Thoracic aorta (tissue), 2 donors: ENCODE data around the gene SLC2A3. TPM values are rescaled to one million over a fixed set of nuclear protein-coding genes. Genes with fewer than 3 reads are reported as not detected.
"Not testable (repeated sequence)": the region's sequence is repeated elsewhere in the genome, so short reads cannot be mapped to it uniquely, and the experiment has no call there.

Experiments used
- ATAC-seq: fragments of 150-250 bp; one replicate; pipeline ENCODE4 v1.8.0; 2017; ENCODE audit warnings: low read depth; ENCODE audit not compliant: insufficient number of reproducible peaks, low FRiP score
- DNase-seq: peaks from one replicate; pipeline ENCODE4 v3.0.0-alpha.2; 2020; ENCODE audit warnings: low spot score
- H3K27ac ChIP-seq, 2 donors: fragments of 200-600 bp; sonication (generic); 1 replicate in 1 of 2; 2 replicates in 1 of 2; pipeline ENCODE4 v1.5.1; 2016; ENCODE audit warnings: mild to moderate bottlenecking in 2 of 2, moderate library complexity in 2 of 2
- H3K27me3 ChIP-seq: fragments of 200-600 bp; sonication (generic); replicated peaks from 2 replicates; pipeline ENCODE4 v1.6.0; 2016; ENCODE audit warnings: mild to moderate bottlenecking; ENCODE audit not compliant: insufficient read depth
- H3K36me3 ChIP-seq: fragments of 200-600 bp; sonication (generic); one replicate; pipeline ENCODE4 v1.5.1; 2016
- H3K4me1 ChIP-seq, 2 donors: fragments of 200-600 bp; sonication (generic); 1 replicate in 1 of 2; 2 replicates in 1 of 2; pipeline versions ENCODE4 v1.5.1 to v1.6.0; 2016; ENCODE audit warnings: low read depth in 2 of 2, mild to moderate bottlenecking in 1 of 2; ENCODE audit not compliant: control insufficient read depth in 1 of 2
- H3K4me3 ChIP-seq: fragments of 200-600 bp; sonication (generic); 2 replicates; pipeline ENCODE4 v1.5.1; 2016; ENCODE audit warnings: mild to moderate bottlenecking
- H3K9me3 ChIP-seq: fragments of 200-600 bp; sonication (generic); 2 replicates; pipeline ENCODE4 v1.5.1; 2016
- total RNA-seq, 2 donors: library from RNA; depleted of rRNA; stranded (reverse); fragments of >200 nt; gene quantifications; one replicate each; pipeline versions ENCODE4 v1.1.0 to v1.2.3, GENCODE V29; 2016
- TF ChIP-seq, protein P1 (sequence below): fragments of 200-600 bp; sonication (generic); IDR thresholded peaks from one replicate; pipeline ENCODE4 v1.5.1; 2019; ENCODE audit warnings: antibody characterized with exemption

SLC2A3 gene
- total RNA-seq, 2 donors from 2014 or later, result 47.7 to 136 TPM

DNA sequence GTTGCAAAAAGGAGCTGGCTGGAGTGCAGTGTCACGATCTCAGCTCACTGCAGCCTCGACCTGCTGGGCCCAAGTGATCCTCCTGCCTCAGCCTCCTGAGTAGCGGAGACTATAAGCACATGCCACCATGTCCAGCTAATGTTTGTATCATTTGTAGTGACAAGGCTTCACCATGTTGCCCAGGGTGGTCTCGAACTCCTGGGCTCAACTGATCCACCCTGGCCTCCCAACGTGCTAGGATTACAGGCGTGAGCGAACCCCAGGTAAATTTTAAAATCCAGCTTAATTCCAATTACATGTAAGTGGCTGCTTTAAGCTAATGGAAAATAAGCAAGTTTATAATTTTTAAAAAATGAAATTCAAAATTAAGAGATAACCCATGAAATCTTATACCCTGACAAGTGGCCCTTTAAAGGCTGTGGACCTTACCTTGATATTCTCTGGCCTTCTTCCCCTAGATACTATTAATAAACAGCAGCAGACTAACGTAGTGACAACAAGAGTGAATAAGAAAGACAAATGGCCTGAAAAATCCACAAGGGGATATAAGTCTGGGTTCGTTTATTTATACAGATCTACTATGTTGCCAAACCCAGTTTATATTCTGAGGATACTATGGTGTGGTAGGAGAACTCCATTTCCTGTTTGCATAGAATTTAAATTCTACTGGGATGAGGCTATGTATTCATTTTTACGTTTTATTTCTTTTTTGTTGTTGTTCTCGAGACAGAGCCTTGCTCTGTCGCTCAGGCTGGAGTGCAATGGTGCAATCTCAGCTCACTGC lies 25.6 kb upstream of the SLC2A3 start:
- Histone ChIP-seq H3K4me3 (peak overlapping the region; percentile 78), H3K27ac (peak overlapping the region in 1 of 2 donors; percentile 69)

GRCh38 chr12:7959701-7960121 lies 23.7 kb upstream of the SLC2A3 start:
- Histone ChIP-seq H3K27ac (no peak overlapping the region), H3K9me3 (no peaks in the 10 kb centered on the region), H3K4me1 (peaks cover 0 to 6% of the 10 kb centered on the region in 2 donors), H3K27me3 (no peaks in the 10 kb centered on the region), H3K36me3 (no peaks in the 10 kb centered on the region), H3K4me3 (peak overlapping the region; percentile 78)
- ATAC-seq, result no peak
- TF ChIP-seq, protein P1, sequence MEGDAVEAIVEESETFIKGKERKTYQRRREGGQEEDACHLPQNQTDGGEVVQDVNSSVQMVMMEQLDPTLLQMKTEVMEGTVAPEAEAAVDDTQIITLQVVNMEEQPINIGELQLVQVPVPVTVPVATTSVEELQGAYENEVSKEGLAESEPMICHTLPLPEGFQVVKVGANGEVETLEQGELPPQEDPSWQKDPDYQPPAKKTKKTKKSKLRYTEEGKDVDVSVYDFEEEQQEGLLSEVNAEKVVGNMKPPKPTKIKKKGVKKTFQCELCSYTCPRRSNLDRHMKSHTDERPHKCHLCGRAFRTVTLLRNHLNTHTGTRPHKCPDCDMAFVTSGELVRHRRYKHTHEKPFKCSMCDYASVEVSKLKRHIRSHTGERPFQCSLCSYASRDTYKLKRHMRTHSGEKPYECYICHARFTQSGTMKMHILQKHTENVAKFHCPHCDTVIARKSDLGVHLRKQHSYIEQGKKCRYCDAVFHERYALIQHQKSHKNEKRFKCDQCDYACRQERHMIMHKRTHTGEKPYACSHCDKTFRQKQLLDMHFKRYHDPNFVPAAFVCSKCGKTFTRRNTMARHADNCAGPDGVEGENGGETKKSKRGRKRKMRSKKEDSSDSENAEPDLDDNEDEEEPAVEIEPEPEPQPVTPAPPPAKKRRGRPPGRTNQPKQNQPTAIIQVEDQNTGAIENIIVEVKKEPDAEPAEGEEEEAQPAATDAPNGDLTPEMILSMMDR, result no peak
- DNase-seq, result no peak

More for the DNA sequence above, 25.6 kb upstream of the SLC2A3 start:
- DNase-seq, result no peak
- Histone ChIP-seq H3K9me3 (no peaks in the 10 kb centered on the region), H3K36me3 (no peaks in the 10 kb centered on the region), H3K27me3 (no peaks in the 10 kb centered on the region), H3K4me1 (peaks cover 0 to 6% of the 10 kb centered on the region in 2 donors)
- TF ChIP-seq, protein P1, result no peak
- ATAC-seq, result no peak

DNA sequence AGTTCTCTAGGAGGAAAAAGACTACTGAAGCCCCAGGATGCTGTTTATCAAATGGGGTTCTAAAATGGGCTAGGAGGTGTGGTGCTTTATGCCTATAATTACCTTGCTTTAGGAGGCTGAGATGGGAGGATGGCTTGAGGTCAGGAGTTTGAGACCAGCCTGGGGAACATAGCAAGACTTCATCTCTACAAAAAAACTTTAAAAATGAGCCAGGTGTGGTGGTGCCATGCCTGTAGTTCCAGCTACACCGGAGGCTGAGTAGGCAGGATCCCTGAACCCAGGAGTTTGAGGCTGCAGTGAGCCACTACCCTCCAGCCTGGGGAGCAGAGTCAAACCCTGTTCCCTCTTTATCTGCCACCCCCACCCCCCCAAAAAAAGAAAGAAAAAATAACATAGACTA lies 23.3 kb upstream of the SLC2A3 start:
- no peak for DNase-seq
- no peak overlapping the region for H3K4me3 ChIP-seq
- no peaks in the 10 kb centered on the region for H3K36me3 ChIP-seq
- no peak overlapping the region for H3K27ac ChIP-seq
- no peaks in the 10 kb centered on the region for H3K27me3 ChIP-seq
- ATAC-seq, result no peak
- no peaks in the 10 kb centered on the region for H3K9me3 ChIP-seq
- H3K4me1 ChIP-seq, result peaks cover 0 to 6% of the 10 kb centered on the region in 2 donors
- TF ChIP-seq, protein P1, result no peak

GRCh38 chr12:7954877-7955276 lies 18.9 kb upstream of the SLC2A3 start:
- DNase-seq, ATAC-seq, H3K27me3 ChIP-seq, H3K4me3 ChIP-seq, H3K9me3 ChIP-seq, H3K36me3 ChIP-seq, H3K27ac ChIP-seq, H3K4me1 ChIP-seq: not testable (repeated sequence)

- H3K9me3 ChIP-seq, H3K27ac ChIP-seq, H3K4me1 ChIP-seq, H3K27me3 ChIP-seq, H3K36me3 ChIP-seq, H3K4me3 ChIP-seq, DNase-seq, ATAC-seq: not testable (repeated sequence)
Measured at GRCh38 chr12:7954418-7954817, 18.4 kb upstream of the SLC2A3 start.

GRCh38 chr12:7953912-7954311 lies 17.9 kb upstream of the SLC2A3 start:
- not testable (repeated sequence) for H3K27me3 ChIP-seq, H3K36me3 ChIP-seq, H3K4me3 ChIP-seq, ATAC-seq, H3K9me3 ChIP-seq, H3K4me1 ChIP-seq, H3K27ac ChIP-seq, DNase-seq
